ENCODE data around the gene ALDH3A2.
"Not testable (repeated sequence)": the region's sequence is repeated elsewhere in the genome, so short reads cannot be mapped to it uniquely, and the experiment has no call there.

The ALDH3A2 gene

DNA sequence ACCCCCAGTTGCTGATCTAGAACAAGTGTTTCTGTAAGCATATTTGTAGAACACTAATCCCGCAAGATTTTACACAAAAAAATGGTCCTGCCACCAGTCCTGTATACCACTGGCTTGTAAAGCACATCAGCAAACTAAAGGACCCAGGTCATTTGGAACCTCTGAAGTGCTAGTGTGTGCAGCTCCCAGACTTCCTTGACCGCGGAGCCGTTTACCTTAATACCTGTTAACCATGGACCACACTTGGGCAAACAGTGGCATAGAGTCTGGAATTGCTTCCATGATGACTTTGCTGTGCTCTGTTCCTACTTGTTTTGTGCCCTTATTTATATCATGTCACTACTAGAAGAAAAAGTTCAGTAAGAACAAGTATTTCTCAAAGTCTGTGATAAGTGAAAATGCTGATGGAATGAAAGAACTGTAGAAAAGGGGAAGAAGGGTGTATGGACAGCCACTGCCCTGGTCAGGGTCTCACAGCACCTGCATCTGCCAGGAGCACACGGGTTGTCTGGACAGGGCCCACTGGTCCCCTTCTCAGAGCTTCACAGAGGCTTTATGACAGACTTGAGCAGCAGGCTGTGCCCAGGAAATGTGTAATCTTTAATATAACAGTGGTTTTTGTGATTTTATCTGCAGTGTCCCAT lies 29.3 kb downstream of the ALDH3A2 start:
- H3K36me3 Mint-ChIP-seq (ENCODE audit: low read depth): peaks cover 53% of the 10 kb centered on the region
- H3K4me1 Mint-ChIP-seq (ENCODE audit: low read depth): no peaks in the 10 kb centered on the region
- intact Hi-C loops (cut with micrococcal nuclease): no loop called here
- no peak overlapping the region for H3K4me3 Mint-ChIP-seq
- no peak overlapping the region for H3K27ac Mint-ChIP-seq
- H3K27me3 Mint-ChIP-seq: no peaks in the 10 kb centered on the region
- H3K9me3 Mint-ChIP-seq: no peaks in the 10 kb centered on the region

DNA sequence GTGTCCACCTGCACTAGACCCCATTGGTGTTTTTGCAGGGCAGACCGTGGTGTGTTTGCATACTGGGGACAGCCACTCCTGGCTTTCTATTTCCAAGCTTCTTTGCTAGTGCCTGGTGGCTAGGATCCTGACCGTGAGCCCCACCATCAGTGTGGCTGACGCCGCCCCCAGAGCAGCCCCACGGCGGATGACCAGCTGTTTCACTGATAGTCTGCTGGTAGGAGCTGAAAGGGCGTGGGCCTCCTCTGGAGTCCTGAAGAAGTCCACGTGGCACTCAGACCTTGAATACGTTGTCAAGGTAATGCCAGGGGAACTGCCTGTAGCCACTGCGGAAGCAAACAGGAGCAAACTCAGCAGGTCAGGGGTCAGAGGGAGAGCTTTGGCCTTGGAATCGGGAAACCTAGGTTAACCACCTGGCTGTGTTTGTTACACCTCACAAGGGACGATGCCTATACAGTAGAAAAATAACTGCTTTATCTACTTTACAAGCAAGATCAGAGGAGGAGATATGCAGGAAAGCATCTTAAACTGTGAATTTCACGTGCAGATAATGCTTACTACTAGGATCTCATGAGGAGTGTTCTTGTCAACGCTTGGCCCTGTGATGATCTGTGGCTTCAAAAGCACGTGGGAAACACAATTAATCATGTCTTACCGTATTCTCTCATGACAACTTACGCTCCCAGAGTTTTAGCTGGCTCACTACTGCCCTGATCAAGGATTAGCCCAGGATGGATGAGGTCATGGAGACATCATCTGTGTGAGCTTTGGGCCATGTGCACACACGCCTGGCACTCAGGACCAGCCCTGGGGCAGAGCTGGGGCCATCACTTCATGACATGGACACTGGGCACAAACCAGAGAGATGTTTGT lies 30.3 kb downstream of the ALDH3A2 start:
- H3K4me3 Mint-ChIP-seq: no peak overlapping the region
- intact Hi-C loops (cut with micrococcal nuclease): no loop called here
- peaks cover 44% of the 10 kb centered on the region for H3K36me3 Mint-ChIP-seq (ENCODE audit: low read depth)
- no peaks in the 10 kb centered on the region for H3K4me1 Mint-ChIP-seq (ENCODE audit: low read depth)
- no peaks in the 10 kb centered on the region for H3K9me3 Mint-ChIP-seq
- H3K27ac Mint-ChIP-seq: no peak overlapping the region
- no peaks in the 10 kb centered on the region for H3K27me3 Mint-ChIP-seq

DNA sequence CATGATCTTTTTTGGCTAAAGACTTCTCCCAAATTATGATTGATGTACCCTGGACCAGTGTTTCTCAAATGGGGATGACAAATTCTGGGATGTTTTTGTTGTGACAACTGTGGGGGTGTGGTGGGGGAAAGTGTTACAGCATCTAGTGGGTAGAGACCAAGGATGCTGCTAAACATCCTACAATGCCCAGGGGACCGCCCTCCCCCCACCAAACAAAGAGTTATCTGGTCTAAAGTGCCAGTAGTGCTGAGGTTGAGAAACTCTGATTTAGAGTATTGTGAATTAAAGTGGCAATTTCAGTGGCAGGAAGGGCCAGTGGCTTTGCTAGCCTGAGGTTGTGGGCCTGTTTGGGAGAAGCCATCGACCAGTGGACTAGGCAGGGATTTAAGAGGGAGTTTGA lies 34.6 kb downstream of the ALDH3A2 start:
- Mint-ChIP-seq H3K27ac (no peak overlapping the region), H3K9me3 (no peaks in the 10 kb centered on the region), H3K27me3 (no peaks in the 10 kb centered on the region), H3K4me3 (no peak overlapping the region), H3K36me3 (ENCODE audit: low read depth) (peaks cover 15% of the 10 kb centered on the region), H3K4me1 (ENCODE audit: low read depth) (no peaks in the 10 kb centered on the region)
- intact Hi-C loops (cut with micrococcal nuclease): no loop called here

DNA sequence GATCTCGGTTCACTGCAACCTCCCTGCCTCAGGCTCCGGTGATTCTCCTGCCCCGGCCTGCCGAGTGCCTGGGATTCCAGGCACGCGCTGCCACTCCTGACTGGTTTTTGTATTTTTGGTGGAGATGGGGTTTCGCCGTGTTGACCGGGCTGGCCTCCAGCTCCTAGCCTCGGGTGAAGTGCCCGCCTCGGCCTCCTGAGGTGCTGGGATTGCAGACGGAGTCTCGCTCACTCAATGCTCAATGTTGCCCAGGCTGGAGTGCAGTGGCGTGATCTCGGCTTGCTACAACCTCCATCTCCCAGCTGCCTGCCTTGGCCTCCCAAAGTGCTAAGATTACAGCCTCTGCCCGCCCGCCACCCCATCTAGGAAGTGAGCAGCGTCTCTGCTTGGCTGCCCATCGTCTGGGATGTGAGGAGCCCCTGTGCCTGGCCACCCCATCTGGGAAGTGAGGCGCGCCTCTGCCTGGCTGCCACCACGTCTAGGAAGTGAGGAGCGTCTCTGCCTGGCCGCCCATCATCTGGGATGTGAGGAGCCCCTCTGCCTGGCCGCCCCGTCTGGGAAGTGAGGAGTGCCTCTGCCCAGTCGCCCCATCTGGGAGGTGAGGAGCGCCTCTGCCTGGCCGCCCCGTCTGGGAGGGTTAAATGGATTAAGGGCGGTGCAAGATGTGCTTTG lies 36.5 kb downstream of the ALDH3A2 start:
- H3K4me3 Mint-ChIP-seq; intact Hi-C loops (cut with micrococcal nuclease); H3K9me3 Mint-ChIP-seq; H3K27ac Mint-ChIP-seq; H3K36me3 Mint-ChIP-seq (ENCODE audit: low read depth); H3K27me3 Mint-ChIP-seq; H3K4me1 Mint-ChIP-seq (ENCODE audit: low read depth): not testable (repeated sequence)

DNA sequence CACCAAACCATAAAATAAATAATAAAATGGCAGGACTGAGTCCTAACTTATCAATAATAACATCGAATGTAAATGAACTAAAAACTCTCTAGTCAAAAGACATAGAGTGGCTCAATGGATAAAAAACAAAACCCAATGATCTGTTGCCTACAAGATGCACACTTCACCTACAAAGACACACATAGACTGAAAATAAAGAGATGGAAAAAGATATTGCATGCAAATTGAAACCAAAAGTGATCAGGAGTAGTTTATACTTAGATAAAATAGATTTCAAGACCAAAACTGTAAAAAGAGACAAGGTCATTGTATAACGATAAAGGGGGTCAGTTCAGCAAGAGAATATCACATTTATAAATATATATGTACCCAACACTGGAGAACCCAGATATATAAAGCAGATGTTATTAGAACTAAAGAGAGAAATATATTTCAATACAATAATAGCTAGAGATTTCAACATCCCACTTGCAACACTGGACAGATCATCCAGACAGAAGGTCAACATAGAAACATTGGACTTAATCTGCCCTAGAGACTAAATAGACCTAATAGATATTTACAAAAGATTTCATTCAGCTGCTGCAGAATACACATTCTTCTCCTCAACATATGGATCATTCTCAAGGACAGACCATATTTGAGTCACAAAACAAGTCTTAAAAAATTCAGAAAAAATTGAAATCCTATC lies 38.0 kb downstream of the ALDH3A2 start:
- intact Hi-C loops (cut with micrococcal nuclease): no loop called here

DNA sequence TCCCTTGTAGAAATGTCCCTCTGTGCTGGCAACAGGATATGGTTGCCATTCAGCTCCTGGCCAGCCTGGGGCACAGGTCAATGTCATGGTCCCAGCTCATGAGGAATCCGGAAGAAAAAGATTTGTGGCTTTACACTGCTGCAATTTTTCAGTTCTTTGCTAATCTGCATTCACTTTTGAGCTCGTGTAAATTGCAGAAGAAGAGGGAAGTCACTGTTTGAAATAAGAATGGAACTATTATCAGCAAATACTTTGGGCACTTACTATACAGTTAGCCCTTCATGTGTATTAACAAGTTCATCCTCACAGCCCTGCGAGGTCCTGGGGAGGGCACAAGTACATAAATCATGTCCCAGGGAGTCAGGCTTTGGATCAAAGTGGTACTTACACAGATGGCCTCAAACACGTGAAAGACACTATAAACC lies 53.7 kb downstream of the ALDH3A2 start:
- intact Hi-C loops (cut with micrococcal nuclease): no loop called here
- no peak overlapping the region for H3K4me3 Mint-ChIP-seq
- no peaks in the 10 kb centered on the region for H3K9me3 Mint-ChIP-seq
- peak overlapping the region; percentile 9 for H3K27ac Mint-ChIP-seq
- H3K36me3 Mint-ChIP-seq (ENCODE audit: low read depth): no peaks in the 10 kb centered on the region
- peaks cover 11% of the 10 kb centered on the region for H3K4me1 Mint-ChIP-seq (ENCODE audit: low read depth)
- H3K27me3 Mint-ChIP-seq: no peaks in the 10 kb centered on the region

More for the DNA sequence above, 38.0 kb downstream of the ALDH3A2 start:
- Mint-ChIP-seq H3K4me3 (no peak overlapping the region), H3K27me3 (no peaks in the 10 kb centered on the region), H3K27ac (no peak overlapping the region), H3K4me1 (ENCODE audit: low read depth) (no peaks in the 10 kb centered on the region), H3K36me3 (ENCODE audit: low read depth) (peaks cover 4% of the 10 kb centered on the region), H3K9me3 (no peaks in the 10 kb centered on the region)

DNA sequence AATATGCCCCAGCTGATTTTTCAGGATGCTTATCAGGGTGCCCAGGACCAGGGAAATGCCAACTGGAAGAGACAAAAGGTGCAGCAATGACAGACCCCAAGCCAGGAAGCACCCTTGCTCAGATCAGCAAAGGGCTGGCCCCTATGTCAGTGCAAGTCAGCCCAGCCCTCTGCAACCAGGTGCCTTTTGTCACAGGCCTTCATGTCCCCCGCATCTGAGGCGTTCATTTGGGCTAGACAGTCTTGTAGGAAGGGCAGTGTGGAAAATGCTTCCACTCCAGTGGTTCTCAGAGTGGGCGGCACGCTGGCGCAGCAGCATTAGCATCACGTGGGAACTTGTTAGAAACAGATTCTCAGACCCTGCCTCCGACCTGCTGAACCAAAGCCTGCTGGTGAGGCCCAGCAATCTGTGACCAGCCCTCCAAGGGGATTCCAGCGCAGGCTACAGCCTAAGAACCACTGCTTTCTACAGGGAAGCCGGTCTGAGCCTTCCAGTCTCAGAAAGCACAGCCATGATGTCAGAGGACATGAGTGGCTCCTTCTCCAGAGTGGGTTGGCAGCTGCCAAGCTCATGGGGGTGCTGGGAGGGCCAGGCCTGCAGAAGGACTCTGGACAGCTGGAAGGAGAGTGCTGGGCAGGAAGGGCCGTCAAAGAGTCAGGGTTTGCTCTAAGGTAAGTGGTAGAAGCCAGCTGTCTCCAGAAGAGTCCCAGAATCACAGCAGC lies 54.7 kb downstream of the ALDH3A2 start:
- intact Hi-C loops (cut with micrococcal nuclease): no loop called here
- H3K9me3 Mint-ChIP-seq: no peaks in the 10 kb centered on the region
- H3K27ac Mint-ChIP-seq: no peak overlapping the region

DNA sequence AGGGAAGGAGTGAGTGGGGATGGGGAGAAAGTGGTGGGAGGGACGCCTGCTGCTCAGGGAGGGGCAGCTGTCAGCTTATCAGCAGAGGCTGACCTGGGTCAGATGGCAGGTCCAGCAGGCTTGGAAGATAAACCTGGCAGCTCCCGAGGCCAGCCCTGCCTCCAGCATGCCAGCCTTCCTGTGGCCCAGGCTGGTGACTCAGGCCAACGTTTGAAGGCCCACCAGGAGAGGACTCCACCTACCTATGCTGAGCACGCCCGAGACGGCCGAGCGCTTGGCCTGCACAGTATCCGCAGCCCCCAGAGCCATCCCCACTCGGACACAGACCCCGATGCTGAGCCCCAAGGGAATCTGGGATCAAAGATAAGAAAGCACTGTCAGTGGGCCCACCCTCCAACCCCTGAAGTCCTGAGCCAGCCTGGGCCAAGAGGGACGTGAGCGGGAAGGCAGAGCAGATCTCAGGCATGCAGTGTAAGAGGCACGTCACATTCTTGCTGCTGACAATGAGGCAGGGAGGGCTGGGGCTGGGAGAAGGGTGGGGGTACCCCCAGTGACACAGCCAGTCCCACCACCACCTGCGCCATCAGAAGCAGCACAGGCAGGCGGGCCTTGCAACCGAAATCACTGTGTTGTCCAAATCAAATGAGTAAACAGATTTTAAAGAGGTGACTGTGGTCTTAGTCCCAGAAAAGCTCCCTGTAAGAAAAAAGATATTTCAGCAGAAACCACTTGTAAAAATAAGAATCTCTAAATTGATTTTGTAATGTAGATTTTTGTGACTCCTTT lies 55.5 kb downstream of the ALDH3A2 start:
- no peaks in the 10 kb centered on the region for H3K27me3 Mint-ChIP-seq
- no peaks in the 10 kb centered on the region for H3K9me3 Mint-ChIP-seq
- peaks cover 11% of the 10 kb centered on the region for H3K4me1 Mint-ChIP-seq (ENCODE audit: low read depth)
- H3K4me3 Mint-ChIP-seq: no peak overlapping the region
- no peaks in the 10 kb centered on the region for H3K36me3 Mint-ChIP-seq (ENCODE audit: low read depth)
- H3K27ac Mint-ChIP-seq: no peak overlapping the region
- intact Hi-C loops (cut with micrococcal nuclease): no loop called here

More for the DNA sequence above, 54.7 kb downstream of the ALDH3A2 start:
- Mint-ChIP-seq H3K27me3 (no peaks in the 10 kb centered on the region), H3K36me3 (ENCODE audit: low read depth) (no peaks in the 10 kb centered on the region), H3K4me1 (ENCODE audit: low read depth) (peaks cover 11% of the 10 kb centered on the region), H3K4me3 (no peak overlapping the region)

DNA sequence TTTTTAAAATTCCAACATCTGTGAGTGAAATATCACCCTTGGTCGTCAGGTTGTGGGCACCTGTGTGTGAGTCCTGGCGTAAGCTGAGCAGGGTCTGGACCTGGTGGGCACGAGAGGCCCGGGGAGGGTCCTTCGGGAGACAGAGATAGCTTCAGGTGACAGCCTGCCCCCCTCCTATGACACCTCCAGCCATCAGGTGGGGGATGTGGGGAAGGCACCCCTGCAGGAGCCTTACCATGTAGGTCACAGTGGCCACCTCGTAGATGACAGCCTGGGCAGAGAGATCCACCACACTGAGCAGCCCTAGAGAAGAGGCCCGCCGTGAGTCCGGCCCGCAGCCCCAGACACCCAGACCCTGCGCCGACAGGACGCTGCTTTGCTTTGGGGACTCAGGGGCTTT lies 56.6 kb downstream of the ALDH3A2 start:
- H3K36me3 Mint-ChIP-seq (ENCODE audit: low read depth): no peaks in the 10 kb centered on the region
- H3K4me3 Mint-ChIP-seq: no peak overlapping the region
- no peaks in the 10 kb centered on the region for H3K27me3 Mint-ChIP-seq
- peaks cover 11% of the 10 kb centered on the region for H3K4me1 Mint-ChIP-seq (ENCODE audit: low read depth)
- H3K27ac Mint-ChIP-seq: no peak overlapping the region
- no peaks in the 10 kb centered on the region for H3K9me3 Mint-ChIP-seq
- intact Hi-C loops (cut with micrococcal nuclease): no loop called here

DNA sequence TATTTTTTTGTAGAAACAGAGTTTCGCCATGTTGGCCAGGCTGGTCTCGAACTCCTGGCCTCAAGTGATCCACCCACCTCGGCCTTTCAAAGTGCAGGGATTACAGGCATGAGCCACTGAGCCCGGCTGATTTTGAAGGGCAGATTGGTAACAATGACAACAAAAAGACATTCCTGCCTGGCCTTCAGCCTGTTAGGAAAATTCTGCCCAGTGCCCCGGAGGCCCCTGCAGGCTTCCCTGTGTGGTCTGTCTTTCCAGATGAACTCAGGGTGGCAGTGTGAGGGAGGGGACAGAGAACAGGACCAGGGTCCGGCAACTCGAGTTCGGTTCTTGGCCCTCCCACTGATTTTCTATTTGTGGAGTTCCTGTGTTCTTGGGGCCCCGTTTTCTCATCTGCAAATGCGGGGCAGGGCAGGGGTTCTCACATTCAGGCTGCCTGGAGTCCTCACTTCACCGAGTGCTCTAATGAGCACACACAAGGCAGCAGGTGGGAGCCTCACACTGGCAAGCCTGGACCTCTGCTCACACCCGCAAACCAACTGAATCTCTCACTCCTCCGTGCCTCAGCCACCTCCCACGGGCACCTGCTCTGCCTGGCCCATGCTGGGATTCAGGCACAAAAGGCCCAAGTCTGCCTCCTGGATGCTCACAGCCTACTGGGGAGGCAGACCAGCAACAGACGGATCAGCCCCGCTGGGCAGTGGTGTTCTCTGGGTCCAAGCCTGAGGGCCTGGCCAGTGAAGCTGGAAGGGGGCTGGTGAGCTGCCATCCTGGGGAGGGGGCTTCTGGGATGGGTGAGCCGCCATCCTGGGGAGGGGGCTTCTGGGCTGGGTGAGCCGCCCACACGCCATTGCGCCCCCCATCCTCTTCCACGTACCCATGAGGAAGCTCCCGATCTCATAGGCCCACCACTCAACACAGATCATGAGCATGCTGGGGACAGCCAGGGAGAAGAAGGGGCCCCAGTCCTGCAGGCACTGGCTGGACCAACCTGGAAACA lies 57.5 kb downstream of the ALDH3A2 start:
- Mint-ChIP-seq H3K4me1 (ENCODE audit: low read depth) (peaks cover 11% of the 10 kb centered on the region), H3K36me3 (ENCODE audit: low read depth) (no peaks in the 10 kb centered on the region), H3K4me3 (no peak overlapping the region), H3K27me3 (no peaks in the 10 kb centered on the region), H3K27ac (no peak overlapping the region), H3K9me3 (no peaks in the 10 kb centered on the region)
- intact Hi-C loops (cut with micrococcal nuclease): no loop called here

DNA sequence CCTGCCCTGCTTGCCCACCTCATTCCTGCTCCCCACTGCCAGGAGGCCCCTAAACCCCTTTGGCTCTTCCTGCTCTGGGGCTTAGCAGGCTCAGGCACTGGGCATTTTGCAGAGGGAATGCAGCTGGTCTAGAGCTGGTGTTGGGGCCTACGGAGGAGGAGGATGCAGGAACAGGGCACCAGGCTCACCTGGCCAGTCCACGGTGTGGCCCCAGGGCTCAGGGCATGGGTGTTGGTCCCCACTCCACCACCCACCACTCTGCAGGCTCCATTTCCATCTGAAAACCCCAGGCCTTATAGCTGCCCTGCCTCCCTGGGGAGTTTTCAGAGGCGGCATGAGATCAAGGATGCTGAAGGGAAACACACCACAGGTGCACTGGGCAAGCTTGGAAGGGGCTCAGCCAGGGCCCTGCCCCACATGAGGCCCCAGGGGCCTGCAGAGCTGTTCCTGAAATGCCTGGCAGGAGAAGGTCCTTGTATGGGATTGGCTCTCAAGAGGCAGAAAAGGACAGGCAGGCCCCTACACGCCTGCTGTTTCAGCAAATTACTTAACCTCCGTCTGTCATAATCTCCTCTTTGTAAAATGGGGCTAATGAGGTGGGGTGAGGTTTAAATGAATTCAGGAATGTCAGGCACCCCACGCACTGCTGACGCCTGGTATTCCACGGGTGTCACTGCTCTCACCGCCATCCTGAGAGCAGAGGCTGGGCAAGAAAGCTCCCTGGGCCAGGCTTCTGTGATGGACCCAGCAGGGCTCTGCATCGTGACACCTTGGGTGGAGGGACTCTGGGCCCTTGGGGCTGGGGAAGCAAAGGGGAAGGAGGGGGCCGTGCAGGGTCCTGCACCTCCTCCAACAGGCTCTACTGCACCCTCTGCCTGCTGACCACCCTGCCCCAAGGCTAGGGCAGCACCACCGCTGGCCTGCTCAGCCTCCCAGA lies 58.5 kb downstream of the ALDH3A2 start:
- intact Hi-C loops (cut with micrococcal nuclease): no loop called here
- Mint-ChIP-seq H3K27me3 (no peaks in the 10 kb centered on the region), H3K27ac (no peak overlapping the region), H3K4me1 (ENCODE audit: low read depth) (peaks cover 9% of the 10 kb centered on the region), H3K9me3 (no peaks in the 10 kb centered on the region), H3K36me3 (ENCODE audit: low read depth) (no peaks in the 10 kb centered on the region), H3K4me3 (no peak overlapping the region)
